Smooth muscle cell (in vitro differentiated cells): ENCODE data around the gene IHH. TPM values are rescaled to one million over a fixed set of nuclear protein-coding genes. Genes with fewer than 3 reads are reported as not detected.

Experiments used
- DNase-seq: peaks from one replicate; lab custom pipeline; 2025; ENCODE audit not compliant: unreplicated experiment; lab: John Stamatoyannopoulos, UW
- H2AFZ ChIP-seq: fragments of 200-600 bp; sonication (generic); 2 replicates; pipeline ENCODE4 v1.6.0; 2016; ENCODE audit warnings: antibody characterized with exemption, low read depth, mild to moderate bottlenecking
- H3F3A ChIP-seq: fragments of 200-600 bp; sonication (generic); 2 replicates; pipeline ENCODE4 v1.6.0; 2017; ENCODE audit warnings: antibody characterized with exemption, low read depth
- H3K27ac ChIP-seq: fragments of 200-600 bp; sonication (generic); 2 replicates; pipeline ENCODE4 v1.5.1; 2016; ENCODE audit warnings: low read depth, mild to moderate bottlenecking
- H3K27me3 ChIP-seq: fragments of 200-600 bp; sonication (generic); 2 replicates; pipeline ENCODE4 v1.6.1; 2016; ENCODE audit warnings: low read depth, mild to moderate bottlenecking
- H3K36me3 ChIP-seq: fragments of 200-600 bp; sonication (generic); 2 replicates; pipeline ENCODE4 v1.5.1; 2016; ENCODE audit warnings: low read depth
- H3K4me1 ChIP-seq: fragments of 200-600 bp; sonication (generic); 2 replicates; pipeline ENCODE4 v1.5.1; 2016; ENCODE audit warnings: low read depth
- H3K4me2 ChIP-seq: fragments of 200-600 bp; sonication (generic); 2 replicates; pipeline ENCODE4 v1.6.0; 2016; ENCODE audit warnings: mild to moderate bottlenecking
- H3K4me3 ChIP-seq: fragments of 200-600 bp; sonication (generic); 2 replicates; pipeline ENCODE4 v1.5.1; 2016; ENCODE audit warnings: mild to moderate bottlenecking
- H3K79me2 ChIP-seq: fragments of 200-600 bp; sonication (generic); 2 replicates; pipeline ENCODE4 v1.6.0; 2016; ENCODE audit warnings: low read depth, mild to moderate bottlenecking
- H3K9ac ChIP-seq: fragments of 200-600 bp; sonication (generic); 2 replicates; pipeline ENCODE4 v1.6.0; 2016; ENCODE audit warnings: low read depth
- H3K9me3 ChIP-seq: fragments of 200-600 bp; sonication (generic); replicated peaks from 2 replicates; pipeline ENCODE4 v1.5.1; 2016; ENCODE audit warnings: low read depth
- H4K20me1 ChIP-seq: fragments of 200-600 bp; sonication (generic); 2 replicates; pipeline ENCODE4 v1.6.0; 2016; ENCODE audit warnings: low read depth
- WGBS: methylation state at CpG from one replicate; pipeline ENCODE4 v1.1.7; 2016; ENCODE audit warnings: low lambda C conversion rate; 5-methylcytosine and 5-hydroxymethylcytosine counted together
- polyA plus RNA-seq: library from polyadenylated mRNA; unstranded; fragments of >200 nt; fragmentation: Nextera tagmentation; extraction: Ambion mirVana; gene quantifications from 2 replicates; pipeline ENCODE4 v1.2.1, GENCODE V29; 2016
- total RNA-seq: library from RNA; depleted of rRNA; stranded (reverse); fragments of >200 nt; gene quantifications from 2 replicates; pipeline ENCODE4 v1.2.3, GENCODE V29; 2014
- TF ChIP-seq, protein P1 (sequence below): fragments of 200-600 bp; sonication (generic); IDR thresholded peaks from 2 replicates; pipeline ENCODE4 v1.5.1; 2017; ENCODE audit warnings: borderline replicate concordance, mild to moderate bottlenecking, antibody characterized with exemption; ENCODE audit not compliant: insufficient read depth, poor library complexity, severe bottlenecking

IHH gene
- total and polyA plus RNA-seq, 2 experiments from 2014 or later: 0.09 TPM; not detected in 1

GRCh38 chr2:219089330-219089729 is 28.6 kb upstream of the IHH start:
- no peak for DNase-seq
- Histone ChIP-seq H3K27ac (no peak overlapping the region), H3K27me3 (no peaks in the 10 kb centered on the region), H3K4me2 (no peak overlapping the region), H3K4me3 (no peak overlapping the region), H3K79me2 (no peaks in the 10 kb centered on the region), H3F3A (no peaks in the 10 kb centered on the region), H3K4me1 (no peaks in the 10 kb centered on the region), H4K20me1 (no peaks in the 10 kb centered on the region), H3K9ac (no peak overlapping the region), H2AFZ (no peak overlapping the region), H3K9me3 (no peaks in the 10 kb centered on the region), H3K36me3 (no peaks in the 10 kb centered on the region)
- WGBS: 98% methylated on average over 4 of the region's 4 CpGs
- TF ChIP-seq, protein P1, sequence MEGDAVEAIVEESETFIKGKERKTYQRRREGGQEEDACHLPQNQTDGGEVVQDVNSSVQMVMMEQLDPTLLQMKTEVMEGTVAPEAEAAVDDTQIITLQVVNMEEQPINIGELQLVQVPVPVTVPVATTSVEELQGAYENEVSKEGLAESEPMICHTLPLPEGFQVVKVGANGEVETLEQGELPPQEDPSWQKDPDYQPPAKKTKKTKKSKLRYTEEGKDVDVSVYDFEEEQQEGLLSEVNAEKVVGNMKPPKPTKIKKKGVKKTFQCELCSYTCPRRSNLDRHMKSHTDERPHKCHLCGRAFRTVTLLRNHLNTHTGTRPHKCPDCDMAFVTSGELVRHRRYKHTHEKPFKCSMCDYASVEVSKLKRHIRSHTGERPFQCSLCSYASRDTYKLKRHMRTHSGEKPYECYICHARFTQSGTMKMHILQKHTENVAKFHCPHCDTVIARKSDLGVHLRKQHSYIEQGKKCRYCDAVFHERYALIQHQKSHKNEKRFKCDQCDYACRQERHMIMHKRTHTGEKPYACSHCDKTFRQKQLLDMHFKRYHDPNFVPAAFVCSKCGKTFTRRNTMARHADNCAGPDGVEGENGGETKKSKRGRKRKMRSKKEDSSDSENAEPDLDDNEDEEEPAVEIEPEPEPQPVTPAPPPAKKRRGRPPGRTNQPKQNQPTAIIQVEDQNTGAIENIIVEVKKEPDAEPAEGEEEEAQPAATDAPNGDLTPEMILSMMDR: no peak

DNA sequence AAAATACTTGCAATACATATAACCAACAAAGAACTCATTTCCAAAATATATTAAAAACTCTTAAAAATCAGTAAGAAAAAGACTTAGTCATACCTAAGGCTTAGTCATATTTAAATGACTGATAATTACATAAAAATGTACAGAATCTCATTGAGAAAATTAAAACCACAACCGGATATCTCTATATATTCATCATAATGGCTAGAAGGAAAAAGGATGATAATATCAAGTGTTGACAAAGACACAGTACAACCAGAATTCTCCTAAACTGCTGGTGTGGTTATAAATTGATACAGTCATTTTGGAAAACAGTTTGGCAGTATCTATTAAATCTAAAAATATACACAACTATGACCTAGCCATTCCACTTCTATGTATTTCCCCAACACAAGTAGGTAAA is 27.1 kb upstream of the IHH start:
- 98% methylated on average over 1 of the region's 1 CpG for WGBS
- Histone ChIP-seq H3K36me3 (no peaks in the 10 kb centered on the region), H2AFZ (no peak overlapping the region), H3K4me2 (no peak overlapping the region), H3F3A (no peaks in the 10 kb centered on the region), H3K9ac (no peak overlapping the region), H3K9me3 (no peaks in the 10 kb centered on the region), H3K27me3 (peaks cover 4% of the 10 kb centered on the region), H3K4me1 (no peaks in the 10 kb centered on the region), H4K20me1 (peaks cover 3% of the 10 kb centered on the region), H3K4me3 (no peak overlapping the region), H3K79me2 (no peaks in the 10 kb centered on the region), H3K27ac (no peak overlapping the region)
- TF ChIP-seq, protein P1: no peak
- no peak for DNase-seq

GRCh38 chr2:219087361-219087760 is 26.6 kb upstream of the IHH start:
- H3K9me3 ChIP-seq: no peaks in the 10 kb centered on the region
- WGBS: 85% methylated on average over 5 of the region's 5 CpGs
- TF ChIP-seq, protein P1: no peak
- no peaks in the 10 kb centered on the region for H3F3A ChIP-seq
- peaks cover 9% of the 10 kb centered on the region for H3K27me3 ChIP-seq
- no peak overlapping the region for H3K4me3 ChIP-seq
- no peak overlapping the region for H3K9ac ChIP-seq
- H3K79me2 ChIP-seq: no peaks in the 10 kb centered on the region
- H3K27ac ChIP-seq: no peak overlapping the region
- no peak overlapping the region for H2AFZ ChIP-seq
- H3K4me2 ChIP-seq: no peak overlapping the region
- H3K4me1 ChIP-seq: no peaks in the 10 kb centered on the region
- no peak for DNase-seq
- peaks cover 6% of the 10 kb centered on the region for H4K20me1 ChIP-seq
- H3K36me3 ChIP-seq: no peaks in the 10 kb centered on the region

DNA sequence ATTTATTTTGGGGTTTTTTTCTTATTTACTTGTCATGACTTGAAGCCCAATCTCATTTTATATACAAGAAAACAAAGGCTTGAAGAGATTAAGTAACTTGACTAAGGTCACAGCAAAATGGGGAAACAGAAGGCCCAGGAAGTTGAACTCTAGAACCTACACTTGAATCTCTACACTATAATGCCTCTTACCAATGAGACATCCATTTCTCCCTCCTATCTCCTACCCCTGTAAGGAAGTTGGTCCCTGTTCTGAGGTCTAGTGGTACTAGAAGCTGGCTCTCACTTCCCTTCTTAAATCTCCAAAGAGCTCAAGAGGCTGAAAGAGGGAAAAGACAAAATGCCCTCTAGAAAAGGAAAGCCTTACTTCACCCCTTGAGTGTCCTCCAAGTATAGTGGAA is 25.5 kb upstream of the IHH start:
- H3K9ac ChIP-seq: no peak overlapping the region
- TF ChIP-seq, protein P1: no peak
- peaks cover 6% of the 10 kb centered on the region for H4K20me1 ChIP-seq

More for the DNA sequence above, 25.5 kb upstream of the IHH start:
- no peaks in the 10 kb centered on the region for H3K36me3 ChIP-seq
- H2AFZ ChIP-seq: no peak overlapping the region
- H3K9me3 ChIP-seq: no peaks in the 10 kb centered on the region
- peaks cover 15% of the 10 kb centered on the region for H3K27me3 ChIP-seq
- no peaks in the 10 kb centered on the region for H3K4me1 ChIP-seq
- H3F3A ChIP-seq: no peaks in the 10 kb centered on the region
- H3K27ac ChIP-seq: no peak overlapping the region
- H3K4me2 ChIP-seq: no peak overlapping the region
- DNase-seq: no peak
- H3K79me2 ChIP-seq: no peaks in the 10 kb centered on the region
- H3K4me3 ChIP-seq: no peak overlapping the region
